ENCODE data around the gene GRIA2.

GRIA2 gene

GRCh38 chr4:157270108-157270507, 49.6 kb downstream of the GRIA2 start:
- Histone ChIP-seq H3K9ac (no peak overlapping the region), H3K4me1 (no peaks in the 10 kb centered on the region), H3K27me3 (ENCODE audit: control insufficient read depth, insufficient read depth, low read length) (no peaks in the 10 kb centered on the region), H3K4me2 (ENCODE audit: low read length) (no peak overlapping the region), H3K27ac (no peak overlapping the region), H2AFZ (no peak overlapping the region), H3K79me2 (no peaks in the 10 kb centered on the region), H3K4me3 (ENCODE audit: low read depth, low read length) (no peak overlapping the region), H3K9me3 (ENCODE audit: control insufficient read depth, low read length) (no peaks in the 10 kb centered on the region), H3K36me3 (ENCODE audit: control insufficient read depth, insufficient read depth, low read length) (no peaks in the 10 kb centered on the region)
- no peak for TF ChIP-seq CTCF (IDR thresholded peaks at IDR 0.05)

DNA sequence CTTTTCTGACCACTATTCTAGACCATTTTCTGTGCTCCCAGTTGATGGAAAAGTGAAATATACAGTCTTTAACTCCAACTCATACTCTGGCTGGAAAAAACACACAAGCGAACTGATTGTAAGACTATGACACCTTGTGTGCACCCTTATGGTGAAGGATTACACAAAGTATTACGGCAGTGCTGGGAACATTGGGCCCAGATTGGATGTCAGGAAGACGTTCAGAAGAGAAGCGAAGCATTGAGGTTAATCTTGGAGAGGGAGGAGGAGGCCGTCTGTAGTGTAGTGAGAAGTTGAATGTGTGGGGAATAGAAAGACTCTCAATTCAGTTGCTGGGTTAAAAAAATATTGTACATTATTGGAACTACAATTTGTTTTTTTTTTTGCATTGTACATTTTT, 50.0 kb downstream of the GRIA2 start:
- no peak overlapping the region for H2AFZ ChIP-seq
- H3K27ac ChIP-seq, result no peak overlapping the region
- TF ChIP-seq CTCF (IDR thresholded peaks at IDR 0.05), result no peak
- H3K36me3 ChIP-seq (ENCODE audit: control insufficient read depth, insufficient read depth, low read length), result no peaks in the 10 kb centered on the region
- no peaks in the 10 kb centered on the region for H3K79me2 ChIP-seq
- no peak overlapping the region for H3K4me3 ChIP-seq (ENCODE audit: low read depth, low read length)
- no peaks in the 10 kb centered on the region for H3K27me3 ChIP-seq (ENCODE audit: control insufficient read depth, insufficient read depth, low read length)
- no peak overlapping the region for H3K4me2 ChIP-seq (ENCODE audit: low read length)
- no peaks in the 10 kb centered on the region for H3K9me3 ChIP-seq (ENCODE audit: control insufficient read depth, low read length)
- H3K4me1 ChIP-seq, result no peaks in the 10 kb centered on the region
- no peak overlapping the region for H3K9ac ChIP-seq

DNA sequence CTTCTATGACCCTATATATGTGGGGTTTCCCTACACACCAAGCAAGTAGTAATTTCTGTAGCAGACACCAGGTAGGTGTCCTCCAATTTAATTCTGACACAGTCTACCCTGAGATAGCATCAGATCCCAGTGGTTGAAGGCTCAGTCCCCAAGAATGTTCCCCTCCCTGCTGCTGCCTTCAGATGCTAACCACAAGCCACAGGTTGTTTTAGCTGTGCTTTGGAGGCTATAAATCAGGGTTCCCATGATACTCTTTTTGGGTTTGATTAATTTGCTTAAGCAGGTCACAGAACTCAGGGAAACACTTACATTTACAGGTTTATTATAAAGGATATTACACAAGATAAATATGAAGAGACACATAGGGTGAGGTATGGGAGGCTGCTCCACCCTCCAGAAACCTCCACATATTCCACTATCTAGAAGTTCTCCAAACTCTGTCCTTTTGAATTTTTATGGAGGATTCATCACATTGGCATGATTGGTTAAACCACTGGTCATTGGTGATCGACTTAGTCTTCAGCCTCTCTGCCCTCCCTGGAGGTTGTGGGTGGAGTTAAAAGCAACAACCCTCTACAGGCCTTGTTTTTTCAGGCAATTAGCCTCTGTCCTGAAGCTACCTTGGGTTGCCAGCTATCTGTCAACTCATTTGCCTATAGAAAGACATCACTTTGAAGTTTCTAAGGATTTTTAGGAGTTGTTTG, 50.8 kb downstream of the GRIA2 start:
- Histone ChIP-seq H3K36me3 (ENCODE audit: control insufficient read depth, insufficient read depth, low read length) (no peaks in the 10 kb centered on the region), H3K4me3 (ENCODE audit: low read depth, low read length) (no peak overlapping the region), H3K9me3 (ENCODE audit: control insufficient read depth, low read length) (no peaks in the 10 kb centered on the region), H3K27ac (no peak overlapping the region), H3K79me2 (no peaks in the 10 kb centered on the region), H3K4me2 (ENCODE audit: low read length) (no peak overlapping the region), H2AFZ (no peak overlapping the region), H3K9ac (no peak overlapping the region), H3K27me3 (ENCODE audit: control insufficient read depth, insufficient read depth, low read length) (no peaks in the 10 kb centered on the region), H3K4me1 (no peaks in the 10 kb centered on the region)
- no peak for TF ChIP-seq CTCF (IDR thresholded peaks at IDR 0.05)

DNA sequence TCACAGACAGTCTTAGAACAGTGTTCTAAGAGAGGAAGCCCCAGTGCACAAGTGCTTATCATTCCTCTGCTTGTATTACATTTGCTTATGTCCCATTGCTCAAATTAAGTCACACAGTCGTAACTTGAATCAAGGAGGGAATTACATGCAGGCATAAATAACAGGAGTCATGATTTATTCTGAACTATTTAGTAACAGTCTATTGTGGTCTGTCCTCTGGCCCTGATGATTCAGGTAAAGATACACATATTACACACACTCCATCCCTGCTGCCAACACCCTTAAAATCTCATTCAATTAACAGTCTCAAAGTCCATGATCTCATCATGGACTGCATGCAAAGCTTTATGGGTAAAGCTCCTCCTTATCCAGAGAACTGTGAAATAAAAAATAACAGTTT, 60.1 kb downstream of the GRIA2 start:
- Histone ChIP-seq H3K36me3 (ENCODE audit: control insufficient read depth, insufficient read depth, low read length) (no peaks in the 10 kb centered on the region), H3K4me3 (ENCODE audit: low read depth, low read length) (no peak overlapping the region), H3K9ac (no peak overlapping the region), H3K9me3 (ENCODE audit: control insufficient read depth, low read length) (no peaks in the 10 kb centered on the region), H2AFZ (no peak overlapping the region), H3K27me3 (ENCODE audit: control insufficient read depth, insufficient read depth, low read length) (no peaks in the 10 kb centered on the region), H3K27ac (no peak overlapping the region), H3K4me1 (no peaks in the 10 kb centered on the region), H3K79me2 (no peaks in the 10 kb centered on the region), H3K4me2 (ENCODE audit: low read length) (no peak overlapping the region)
- TF ChIP-seq CTCF (IDR thresholded peaks at IDR 0.05), result no peak

DNA sequence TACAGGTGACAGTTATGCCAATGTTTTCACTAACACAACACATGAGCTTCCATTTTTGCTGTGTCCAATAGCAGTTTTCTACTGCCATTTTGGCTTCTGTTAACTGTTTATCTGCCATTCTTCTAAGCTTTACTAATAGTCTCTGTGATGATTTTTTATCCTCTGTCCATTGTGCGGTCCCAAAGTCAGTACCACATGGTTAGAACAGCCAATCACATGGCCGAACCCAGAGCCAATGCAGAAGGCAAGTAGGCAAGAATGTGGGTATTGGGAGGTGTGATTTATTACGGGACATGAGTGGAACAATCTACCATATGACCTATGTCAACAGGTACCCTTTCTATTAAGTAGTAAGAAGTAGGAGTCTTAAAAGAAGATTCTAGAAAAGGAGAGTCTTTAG, 61.5 kb downstream of the GRIA2 start:
- no peaks in the 10 kb centered on the region for H3K4me1 ChIP-seq
- no peak overlapping the region for H2AFZ ChIP-seq
- no peak overlapping the region for H3K4me3 ChIP-seq (ENCODE audit: low read depth, low read length)
- no peaks in the 10 kb centered on the region for H3K79me2 ChIP-seq
- no peak overlapping the region for H3K4me2 ChIP-seq (ENCODE audit: low read length)
- H3K27me3 ChIP-seq (ENCODE audit: control insufficient read depth, insufficient read depth, low read length), result no peaks in the 10 kb centered on the region
- H3K27ac ChIP-seq, result no peak overlapping the region
- no peaks in the 10 kb centered on the region for H3K9me3 ChIP-seq (ENCODE audit: control insufficient read depth, low read length)
- no peak overlapping the region for H3K9ac ChIP-seq
- TF ChIP-seq CTCF (IDR thresholded peaks at IDR 0.05), result no peak
- no peaks in the 10 kb centered on the region for H3K36me3 ChIP-seq (ENCODE audit: control insufficient read depth, insufficient read depth, low read length)

Data from parathyroid adenoma (tissue), 2 donors.